Effector memory CD4-positive, alpha-beta T cell (primary cell): ENCODE data around the gene HYAL4.

Experiments
- DNase-seq, 3 donors: peaks; one replicate each; pipeline ENCODE4 v3.0.0-alpha.2; 2020
- H3K27ac ChIP-seq: 2 replicates; pipeline ENCODE4 v1.7.0; 2013; ENCODE audit warnings: mild to moderate bottlenecking, low read length, moderate library complexity; ENCODE audit not compliant: insufficient read depth, poor library complexity, severe bottlenecking
- H3K27me3 ChIP-seq: replicated peaks from 2 replicates; pipeline ENCODE4 v1.7.0; 2013; ENCODE audit warnings: mild to moderate bottlenecking, low read length; ENCODE audit not compliant: insufficient read depth, control insufficient read depth, poor library complexity, severe bottlenecking
- H3K36me3 ChIP-seq: 2 replicates; pipeline ENCODE4 v1.7.0; 2013; ENCODE audit warnings: mild to moderate bottlenecking, low read length, moderate library complexity; ENCODE audit not compliant: control insufficient read depth, insufficient read depth
- H3K4me1 ChIP-seq: 2 replicates; pipeline ENCODE4 v1.7.0; 2013; ENCODE audit warnings: low read length, mild to moderate bottlenecking; ENCODE audit not compliant: control insufficient read depth, insufficient read depth, poor library complexity, severe bottlenecking
- H3K4me3 ChIP-seq: 2 replicates; pipeline ENCODE4 v1.7.0; 2013; ENCODE audit warnings: low read length, low read depth, mild to moderate bottlenecking; ENCODE audit not compliant: insufficient read depth, poor library complexity, severe bottlenecking
- H3K9me3 ChIP-seq: 2 replicates; pipeline ENCODE4 v1.7.0; 2013; ENCODE audit warnings: mild to moderate bottlenecking, low read length, moderate library complexity; ENCODE audit not compliant: control insufficient read depth

Gene HYAL4

DNA sequence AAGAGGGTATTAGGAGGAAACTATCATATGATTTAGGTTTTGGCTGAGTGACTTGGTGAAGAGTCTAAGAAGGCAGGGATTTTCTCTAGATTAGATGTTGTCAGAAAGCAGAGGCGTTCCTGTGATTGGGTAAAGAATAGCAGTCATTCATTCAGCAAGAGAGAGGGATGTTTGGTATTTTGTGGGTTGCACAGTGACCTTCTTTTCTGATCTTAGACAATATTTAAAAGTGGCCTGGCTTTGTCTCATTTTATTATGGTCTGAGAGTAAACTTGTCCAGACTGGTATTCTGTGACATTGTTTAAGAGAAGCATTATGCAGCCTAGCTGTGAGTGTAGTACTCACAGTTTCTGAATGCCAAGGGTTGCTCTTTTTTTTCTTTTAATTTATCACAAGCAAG lies 18.5 kb downstream of the HYAL4 start:
- H3K36me3 ChIP-seq = no peaks in the 10 kb centered on the region
- no peaks in the 10 kb centered on the region for H3K9me3 ChIP-seq
- no peak for DNase-seq
- H3K4me3 ChIP-seq = no peak overlapping the region
- no peak overlapping the region for H3K27ac ChIP-seq
- H3K4me1 ChIP-seq = no peaks in the 10 kb centered on the region
- H3K27me3 ChIP-seq = no peaks in the 10 kb centered on the region

DNA sequence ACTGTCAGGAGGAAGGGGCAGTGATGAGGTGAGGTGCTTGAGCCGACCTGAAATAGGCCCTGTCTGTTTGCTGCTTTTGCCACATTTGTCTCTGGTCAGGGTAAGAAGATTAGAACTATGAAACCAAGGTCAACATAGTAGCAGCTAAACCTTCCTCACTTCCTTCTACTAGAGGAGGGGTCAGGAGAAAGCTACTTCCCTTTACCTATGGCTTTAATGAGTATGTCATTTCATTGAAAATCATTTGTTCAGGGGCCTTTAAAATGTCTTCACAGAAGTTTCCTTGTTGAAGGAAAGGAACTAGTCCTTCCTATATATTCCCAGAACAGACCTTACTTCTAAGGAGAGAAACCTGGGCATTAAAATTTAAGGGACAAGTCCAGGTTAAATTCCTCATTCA lies 19.0 kb downstream of the HYAL4 start:
- no peak overlapping the region for H3K27ac ChIP-seq
- no peak for DNase-seq
- H3K36me3 ChIP-seq = no peaks in the 10 kb centered on the region
- H3K9me3 ChIP-seq = no peaks in the 10 kb centered on the region
- no peak overlapping the region for H3K4me3 ChIP-seq
- H3K27me3 ChIP-seq = no peaks in the 10 kb centered on the region
- H3K4me1 ChIP-seq = no peaks in the 10 kb centered on the region

DNA sequence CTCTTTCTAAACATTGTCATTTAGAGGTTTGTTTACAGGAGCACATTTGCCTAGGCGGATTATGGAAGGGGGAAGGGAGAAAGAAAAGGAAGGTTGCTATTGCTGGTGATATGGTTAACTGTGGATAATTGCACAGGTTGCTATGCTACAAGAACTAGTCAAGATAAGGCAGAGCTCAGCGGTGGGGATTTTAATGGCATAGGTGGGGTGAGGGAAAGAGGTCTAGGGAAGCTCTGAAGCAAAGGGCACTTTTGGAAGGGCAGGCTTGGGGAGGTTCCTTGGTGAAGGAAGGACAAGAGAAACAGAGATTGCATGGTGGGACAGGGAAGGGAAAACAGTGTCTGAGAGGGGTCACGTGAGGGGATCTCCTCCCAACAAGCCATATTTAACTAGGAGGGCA lies 19.5 kb downstream of the HYAL4 start:
- DNase-seq = no peak
- Histone ChIP-seq H3K27ac (no peak overlapping the region), H3K4me3 (no peak overlapping the region), H3K36me3 (no peaks in the 10 kb centered on the region), H3K9me3 (no peaks in the 10 kb centered on the region), H3K27me3 (no peaks in the 10 kb centered on the region), H3K4me1 (no peaks in the 10 kb centered on the region)

DNA sequence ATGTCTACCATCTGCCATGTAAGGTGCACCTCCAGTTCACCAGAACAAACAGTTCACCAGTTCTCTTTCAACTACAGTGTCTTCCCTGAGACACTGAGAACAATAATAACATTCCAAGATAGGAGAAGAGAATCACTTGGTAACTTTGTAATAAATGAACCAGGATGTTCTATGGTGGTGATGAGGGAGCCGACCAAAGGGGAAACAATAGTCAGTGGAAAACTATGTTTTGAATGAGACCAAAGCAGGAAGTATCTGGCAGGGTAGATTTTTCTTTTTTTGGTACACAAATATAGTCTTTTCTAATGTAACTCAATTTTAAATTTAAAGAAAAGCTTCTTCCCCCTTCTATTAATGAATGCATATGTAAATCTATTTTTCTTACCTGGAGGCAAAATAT lies 20.0 kb downstream of the HYAL4 start:
- DNase-seq = no peak
- no peaks in the 10 kb centered on the region for H3K4me1 ChIP-seq
- no peak overlapping the region for H3K4me3 ChIP-seq
- no peaks in the 10 kb centered on the region for H3K27me3 ChIP-seq
- H3K36me3 ChIP-seq = no peaks in the 10 kb centered on the region
- H3K27ac ChIP-seq = no peak overlapping the region
- H3K9me3 ChIP-seq = no peaks in the 10 kb centered on the region

DNA sequence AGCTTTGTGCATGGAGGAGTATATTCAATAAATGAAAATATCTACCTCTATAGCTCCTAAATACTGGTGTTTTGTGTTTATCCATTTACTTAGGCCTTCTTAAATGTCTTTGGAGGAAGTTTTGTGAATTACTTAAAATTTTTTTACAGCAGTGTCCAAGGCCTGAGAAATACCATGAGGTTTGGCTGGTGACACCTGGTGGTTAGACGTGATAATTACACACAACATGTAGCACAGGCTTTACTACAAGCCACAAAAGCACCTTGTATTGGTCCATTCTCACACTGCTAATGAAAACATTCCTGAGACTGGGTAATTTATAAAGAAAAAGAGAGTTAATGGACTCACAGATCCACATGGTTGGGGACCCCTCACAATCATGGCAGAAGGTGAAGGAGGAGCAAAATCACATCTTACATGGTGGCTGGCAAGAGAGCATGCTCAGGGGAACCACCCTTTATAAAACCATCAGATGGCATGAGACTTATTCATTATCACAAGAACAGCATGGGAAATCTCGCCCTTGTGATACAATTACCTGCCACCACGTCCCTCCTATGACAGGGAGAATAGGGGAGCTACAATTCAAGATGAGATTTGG lies 20.6 kb downstream of the HYAL4 start:
- Histone ChIP-seq H3K4me1 (no peaks in the 10 kb centered on the region), H3K27me3 (no peaks in the 10 kb centered on the region), H3K4me3 (no peak overlapping the region), H3K36me3 (no peaks in the 10 kb centered on the region), H3K27ac (no peak overlapping the region), H3K9me3 (no peaks in the 10 kb centered on the region)
- peak in 1 of 3 donors; percentile 7 for DNase-seq

DNA sequence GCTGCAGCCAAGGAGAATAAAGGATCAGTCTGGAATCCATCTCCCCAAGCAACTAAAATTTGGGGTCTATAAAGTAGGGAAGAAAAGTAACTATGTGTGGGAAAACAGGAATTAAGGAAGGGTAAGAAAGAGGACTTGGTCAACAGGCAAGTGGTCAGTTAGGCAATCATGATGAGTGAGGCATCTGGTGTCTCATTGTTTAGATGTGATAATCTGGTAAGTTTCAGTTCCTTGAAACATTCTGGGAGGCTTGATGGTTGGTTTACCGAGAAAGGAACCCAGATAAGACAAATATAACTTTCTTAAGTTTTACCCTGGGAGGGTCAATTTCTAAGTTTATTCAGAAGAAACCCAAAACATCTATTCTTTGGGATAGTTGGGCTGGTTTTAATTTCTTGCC lies 22.3 kb downstream of the HYAL4 start:
- Histone ChIP-seq H3K4me1 (no peaks in the 10 kb centered on the region), H3K9me3 (no peaks in the 10 kb centered on the region), H3K27me3 (no peaks in the 10 kb centered on the region), H3K36me3 (no peaks in the 10 kb centered on the region), H3K27ac (no peak overlapping the region), H3K4me3 (no peak overlapping the region)
- no peak for DNase-seq

DNA sequence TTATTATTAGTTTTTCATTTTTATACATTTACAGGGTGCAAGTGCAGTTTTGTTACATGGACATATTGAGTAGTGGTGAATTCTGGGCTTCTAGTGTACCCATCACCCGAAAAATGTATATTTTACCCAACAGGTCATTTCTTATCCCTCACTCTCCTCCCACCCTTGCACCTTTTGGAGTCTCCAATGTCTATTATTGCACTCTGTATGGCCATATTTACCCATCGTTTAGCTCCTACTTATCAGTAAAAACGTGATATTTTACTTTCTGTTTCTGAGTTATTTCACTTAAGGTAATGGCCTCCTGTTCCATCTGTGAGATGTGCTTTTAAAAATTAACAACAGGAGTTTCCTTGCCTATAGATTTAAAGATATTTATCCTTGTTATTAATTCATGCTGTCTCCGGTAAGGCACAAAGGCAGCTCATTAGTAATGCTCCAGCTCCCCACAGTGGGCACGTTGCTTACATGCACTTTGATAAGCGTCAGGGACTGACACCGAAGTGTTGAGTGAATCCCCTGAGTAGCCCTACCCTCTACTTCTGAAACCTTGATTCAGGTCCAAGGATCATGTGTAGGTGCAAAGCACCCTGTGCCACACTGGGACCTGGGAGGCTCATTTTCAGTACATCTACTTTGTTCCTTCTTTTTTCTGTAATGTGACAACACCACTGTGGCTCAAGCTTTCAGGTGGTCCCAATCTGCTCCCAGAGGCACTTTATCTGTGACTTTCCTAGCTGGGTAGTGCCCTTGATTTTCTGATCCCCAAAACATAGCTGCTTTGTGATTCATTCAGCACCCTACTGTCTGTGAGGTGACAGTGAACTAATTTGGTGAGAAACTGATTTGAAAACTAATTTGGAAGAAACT lies 27.3 kb downstream of the HYAL4 start:
- Histone ChIP-seq H3K4me3 (no peak overlapping the region), H3K27me3 (no peaks in the 10 kb centered on the region), H3K27ac (no peak overlapping the region), H3K4me1 (no peaks in the 10 kb centered on the region), H3K36me3 (no peaks in the 10 kb centered on the region), H3K9me3 (no peaks in the 10 kb centered on the region)
- no peak for DNase-seq

DNA sequence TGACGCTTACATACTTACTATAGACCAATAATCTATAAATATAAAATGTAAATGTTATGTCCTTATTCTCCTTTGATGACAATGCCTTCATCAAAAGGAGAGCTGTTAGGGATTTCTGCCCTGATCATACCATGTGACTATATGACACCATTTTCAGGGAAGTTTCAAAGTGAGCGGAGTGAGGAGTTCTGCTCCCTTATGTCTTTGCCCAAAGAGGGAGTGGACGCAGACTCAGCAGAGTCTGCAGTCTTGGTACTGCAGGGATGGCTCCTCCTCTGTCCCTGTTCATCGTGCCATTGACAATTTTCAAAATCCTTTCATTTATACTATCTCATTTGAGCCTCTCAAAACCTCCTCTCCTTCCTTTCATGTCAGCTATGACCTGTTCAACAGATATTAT lies 27.9 kb downstream of the HYAL4 start:
- H3K9me3 ChIP-seq = no peaks in the 10 kb centered on the region
- DNase-seq = no peak

DNA sequence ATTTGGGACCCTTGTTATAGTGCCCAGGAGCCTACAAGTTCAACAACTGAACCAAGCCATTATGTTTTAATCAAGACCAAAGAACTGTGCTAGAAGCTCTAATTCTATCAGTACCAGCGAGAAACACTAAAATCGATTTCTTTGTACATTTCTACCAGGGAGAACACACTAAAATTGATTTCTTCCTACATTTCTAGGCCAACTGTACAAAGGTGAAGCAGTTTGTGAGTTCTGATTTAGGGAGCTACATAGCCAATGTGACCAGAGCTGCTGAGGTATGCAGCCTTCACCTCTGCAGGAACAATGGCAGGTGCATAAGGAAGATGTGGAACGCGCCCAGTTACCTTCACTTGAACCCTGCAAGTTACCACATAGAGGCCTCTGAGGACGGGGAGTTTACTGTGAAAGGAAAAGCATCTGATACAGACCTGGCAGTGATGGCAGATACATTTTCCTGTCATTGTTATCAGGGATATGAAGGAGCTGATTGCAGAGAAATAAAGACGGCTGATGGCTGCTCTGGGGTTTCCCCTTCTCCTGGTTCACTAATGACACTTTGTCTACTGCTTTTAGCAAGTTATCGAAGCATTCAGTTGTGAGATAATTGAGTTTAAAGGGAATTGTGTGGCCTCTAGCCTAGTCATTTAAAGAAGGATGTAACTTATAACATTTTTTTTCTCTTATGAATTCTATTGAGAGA lies 31.7 kb downstream of the HYAL4 start:
- H3K4me3 ChIP-seq = no peak overlapping the region
- no peak for DNase-seq
- no peaks in the 10 kb centered on the region for H3K36me3 ChIP-seq
- no peaks in the 10 kb centered on the region for H3K27me3 ChIP-seq
- H3K9me3 ChIP-seq = no peaks in the 10 kb centered on the region
- no peak overlapping the region for H3K27ac ChIP-seq
- H3K4me1 ChIP-seq = no peaks in the 10 kb centered on the region

More for the DNA sequence above, 27.9 kb downstream of the HYAL4 start:
- Histone ChIP-seq H3K27me3 (no peaks in the 10 kb centered on the region), H3K4me1 (no peaks in the 10 kb centered on the region), H3K36me3 (no peaks in the 10 kb centered on the region), H3K4me3 (no peak overlapping the region), H3K27ac (no peak overlapping the region)

DNA sequence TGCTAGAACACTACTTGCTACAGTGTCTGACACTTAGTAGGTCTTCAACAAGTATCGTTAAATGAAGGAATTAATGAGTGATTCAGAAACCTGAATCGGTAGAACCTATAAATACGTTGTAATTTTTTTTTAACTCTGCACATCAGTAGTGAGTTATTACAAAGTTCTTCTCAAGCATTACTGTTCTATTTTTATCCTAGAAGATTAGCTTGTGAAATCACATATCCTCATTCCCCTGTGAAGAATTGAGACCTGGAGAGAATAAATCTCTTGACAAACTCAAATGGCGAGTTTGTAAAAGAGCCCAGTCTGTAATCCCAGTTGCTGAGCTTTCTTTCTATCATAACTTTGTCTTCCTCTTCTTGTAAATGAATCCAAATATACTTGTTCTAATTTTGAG lies 34.7 kb downstream of the HYAL4 start:
- H3K27me3 ChIP-seq = no peaks in the 10 kb centered on the region
- H3K4me1 ChIP-seq = no peaks in the 10 kb centered on the region
- no peak overlapping the region for H3K27ac ChIP-seq
- H3K4me3 ChIP-seq = no peak overlapping the region
- no peak for DNase-seq
- no peaks in the 10 kb centered on the region for H3K9me3 ChIP-seq
- H3K36me3 ChIP-seq = no peaks in the 10 kb centered on the region
